Gastroesophageal sphincter (tissue), 4 donors: ENCODE measurements around the gene ST6GALNAC6. TPM values are rescaled to one million over a fixed set of nuclear protein-coding genes. Genes with fewer than 3 reads are reported as not detected.

Experiments used
- ATAC-seq: fragments of 150-250 bp; one replicate; pipeline ENCODE4 v1.9.1; 2016; ENCODE audit warnings: mild to moderate bottlenecking, moderate library complexity
- H3K27ac ChIP-seq, 4 donors: fragments of 200-600 bp; sonication (generic) in 3 of 4; 1 replicate in 3 of 4; 2 replicates in 1 of 4; pipeline ENCODE4 v1.5.1; 2016 to 2019
- H3K27me3 ChIP-seq: fragments of 200-600 bp; sonication (generic); one replicate; pipeline ENCODE4 v1.5.1; 2019
- H3K36me3 ChIP-seq, 2 donors: fragments of 200-600 bp; sonication (generic); one replicate each; pipeline ENCODE4 v1.5.1; 2019; ENCODE audit warnings: control low read depth in 1 of 2
- H3K4me1 ChIP-seq, 3 donors: fragments of 200-600 bp; sonication (generic); 1 replicate in 2 of 3; 2 replicates in 1 of 3; pipeline ENCODE4 v1.5.1; 2016 to 2019; ENCODE audit warnings: control low read depth in 2 of 3
- H3K4me3 ChIP-seq, 2 donors: fragments of 200-600 bp; sonication (generic); one replicate each; pipeline ENCODE4 v1.5.1; 2019; ENCODE audit warnings: mild to moderate bottlenecking in 1 of 2, moderate library complexity in 1 of 2
- H3K9me3 ChIP-seq, 3 donors: fragments of 200-600 bp; sonication (generic); one replicate each; pipeline ENCODE4 v1.5.1; 2017 to 2019; ENCODE audit warnings: control low read depth in 2 of 3
- CTCF ChIP-seq, 4 experiments: fragments of 200-600 bp in 2 of 4; fragments of 450-650 bp in 2 of 4; sonication (generic) in 1 of 4; IDR thresholded peaks; one replicate each; pipeline ENCODE4 v1.5.1; 2017 to 2019; ENCODE audit warnings: antibody characterized with exemption in 4 of 4, mild to moderate bottlenecking in 2 of 4, moderate library complexity in 2 of 4
- EP300 ChIP-seq: sonication (generic); formaldehyde crosslinking; IDR thresholded peaks from one replicate; pipeline ENCODE4 v1.6.1; 2017; ENCODE audit warnings: antibody characterized with exemption, mild to moderate bottlenecking
- POLR2A ChIP-seq, 2 donors: fragments of 450-650 bp; IDR thresholded peaks; one replicate each; pipeline ENCODE4 v1.6.1; 2017; ENCODE audit warnings: antibody characterized with exemption in 2 of 2, mild to moderate bottlenecking in 2 of 2, moderate library complexity in 1 of 2
- POLR2AphosphoS5 ChIP-seq: sonication (generic); formaldehyde crosslinking; IDR thresholded peaks from one replicate; pipeline ENCODE4 v1.6.1; 2017; ENCODE audit warnings: antibody characterized with exemption
- WGBS, 2 donors: methylation state at CpG; one replicate each; pipeline ENCODE4 v1.1.5; 2018; ENCODE audit warnings: low coverage in 1 of 2; 5-methylcytosine and 5-hydroxymethylcytosine counted together
- total RNA-seq, 4 donors: library from RNA; depleted of rRNA; stranded (reverse); fragments of >200 nt; gene quantifications; one replicate each; pipeline ENCODE4 v1.1.0, GENCODE V29; 2016

ST6GALNAC6 gene
- total RNA-seq: 100 to 1,000 TPM; 112 to 146 (median 132) TPM

DNA sequence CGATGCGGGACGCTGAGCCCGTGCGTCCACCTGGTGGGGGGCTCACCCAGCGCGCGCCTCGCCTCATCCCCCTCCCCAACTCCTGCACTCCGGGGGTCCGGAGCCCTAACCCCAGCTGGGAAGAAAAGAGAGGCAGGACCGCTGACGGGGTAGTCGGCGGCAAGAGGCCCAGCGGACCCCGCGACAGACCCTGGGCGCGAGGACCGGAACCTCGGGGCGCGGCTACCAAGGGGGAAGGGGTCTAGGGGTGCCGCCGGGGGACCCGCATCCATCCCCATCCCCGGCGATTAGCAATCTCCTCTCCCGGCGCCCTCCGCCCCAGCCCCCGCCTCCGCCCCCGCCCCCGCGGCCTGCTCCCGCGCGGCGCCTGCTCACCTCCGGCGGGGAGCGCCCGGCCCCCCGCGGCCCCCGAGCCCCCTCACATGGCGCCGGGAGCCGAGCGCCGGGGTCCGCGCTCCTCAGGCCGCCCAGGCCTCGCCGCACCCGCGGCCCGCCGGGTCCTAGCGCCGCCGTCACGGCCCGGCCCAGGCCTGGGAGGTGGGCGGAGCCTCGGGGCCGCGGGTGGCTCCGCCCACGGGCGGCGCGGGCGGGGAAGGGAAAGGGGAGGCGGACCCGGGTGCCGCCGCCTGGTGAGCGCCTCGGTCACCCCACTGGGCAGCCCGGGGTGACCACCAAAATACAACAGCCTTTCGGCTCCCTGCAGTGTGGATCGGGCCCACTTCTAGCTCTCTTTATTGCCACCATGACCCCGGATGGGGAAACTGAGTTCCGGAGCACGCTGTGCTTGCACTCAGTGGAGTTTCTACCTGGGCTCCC, at the start of gene ST6GALNAC6:
ST6GALNAC6 (minus strand) TSS at position 476 of the 816 bp plus-strand sequence. CDS start 1,622 bp downstream, outside the sequence.
- H3K4me1 ChIP-seq: peaks cover 0 to 67% (median 33%) of the 10 kb centered on the region in 3 donors
- TF ChIP-seq POLR2AphosphoS5: no peak
- no peak for TF ChIP-seq EP300
- TF ChIP-seq POLR2A (IDR thresholded peaks at IDR 0.05): peak; percentile 16 to 69
- peak in 3 of 4 experiments; percentile 20 to 30 (median 24) for TF ChIP-seq CTCF (IDR thresholded peaks at IDR 0.05)
- H3K36me3 ChIP-seq: peaks cover 0 to 23% of the 10 kb centered on the region in 2 donors
- peak; percentile 78 for ATAC-seq
- WGBS, 2 donors: no CpG with 5 or more reads among the region's 89 CpGs
- no peaks in the 10 kb centered on the region for H3K9me3 ChIP-seq
- H3K4me3 ChIP-seq: peak within 1 kb of the TSS; percentile 86 to 99
- H3K27ac ChIP-seq: peak within 1 kb of the TSS; percentile 87 to 98 (median 96)
- H3K27me3 ChIP-seq: no peaks in the 10 kb centered on the region

- 100% methylated on average over 1 of the region's 17 CpGs; no CpG with 5 or more reads in 1 of the 2 donors for WGBS, 2 donors
- peaks cover 0 to 78% (median 11%) of the 10 kb centered on the region in 3 donors for H3K4me1 ChIP-seq
- peak overlapping the region in 3 of 4 donors; percentile 43 to 60 (median 46) for H3K27ac ChIP-seq
These were observed 48.7 kb upstream of the ST6GALNAC6 start for GRCh38 chr9:127947841-127948710.

DNA sequence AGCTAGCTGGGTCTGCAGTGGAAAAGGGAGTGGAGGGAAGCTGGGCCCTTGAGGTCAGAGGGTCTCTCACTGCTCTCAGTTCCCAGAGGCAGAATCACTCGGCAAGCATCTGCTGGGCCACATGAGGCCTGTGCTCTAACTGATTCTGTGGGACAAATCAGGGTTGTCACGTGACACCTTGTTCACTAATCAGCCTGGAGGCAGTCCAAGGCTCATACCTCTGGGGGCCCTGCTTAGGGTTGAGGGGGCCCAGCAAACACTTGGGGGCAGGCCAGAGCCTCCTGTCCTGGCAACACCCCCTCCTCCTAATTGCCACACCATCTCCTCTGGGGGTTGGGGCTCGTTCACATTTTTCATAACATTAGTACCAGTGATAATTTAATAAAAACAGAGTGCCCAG, 47.3 kb upstream of the ST6GALNAC6 start:
- Histone ChIP-seq H3K27ac (peak overlapping the region in 2 of 4 donors; percentile 27 to 43), H3K4me3 (no peak overlapping the region), H3K36me3 (peaks cover 0 to 51% of the 10 kb centered on the region in 2 donors), H3K4me1 (peaks cover 0 to 78% (median 13%) of the 10 kb centered on the region in 3 donors), H3K27me3 (no peaks in the 10 kb centered on the region), H3K9me3 (no peaks in the 10 kb centered on the region)
- TF ChIP-seq EP300 (no peak), POLR2AphosphoS5 (no peak), POLR2A (IDR thresholded peaks at IDR 0.05) (no peak), CTCF (IDR thresholded peaks at IDR 0.05) (no peak)
- WGBS, 2 donors: 33% methylated on average over 1 of the region's 3 CpGs; no CpG with 5 or more reads in 1 of the 2 donors
- no peak for ATAC-seq

More at GRCh38 chr9:127947841-127948710, 48.7 kb upstream of the ST6GALNAC6 start:
- Histone ChIP-seq H3K4me3 (no peak overlapping the region), H3K9me3 (no peaks in the 10 kb centered on the region), H3K27me3 (no peaks in the 10 kb centered on the region), H3K36me3 (peaks cover 0 to 37% of the 10 kb centered on the region in 2 donors)
- no peak for ATAC-seq
- TF ChIP-seq EP300: no peak

GRCh38 chr9:127945942-127946341, 46.5 kb upstream of the ST6GALNAC6 start:
- no peaks in the 10 kb centered on the region for H3K27me3 ChIP-seq
- WGBS, 2 donors: 73% methylated on average over 5 of the region's 9 CpGs; no CpG with 5 or more reads in 1 of the 2 donors
- peaks cover 0 to 78% (median 11%) of the 10 kb centered on the region in 3 donors for H3K4me1 ChIP-seq

More at GRCh38 chr9:127945942-127946341, 46.5 kb upstream of the ST6GALNAC6 start:
- Histone ChIP-seq H3K27ac (peak overlapping the region in 2 of 4 donors; percentile 27 to 43), H3K36me3 (peaks cover 0 to 59% of the 10 kb centered on the region in 2 donors), H3K4me3 (no peak overlapping the region), H3K9me3 (no peaks in the 10 kb centered on the region)
- TF ChIP-seq POLR2A (IDR thresholded peaks at IDR 0.05) (no peak), CTCF (IDR thresholded peaks at IDR 0.05) (no peak), POLR2AphosphoS5 (no peak), EP300 (no peak)
- ATAC-seq: no peak
